HCT116 (cell line): Measurements from ENCODE around the gene EPG5. TPM values are rescaled to one million over a fixed set of nuclear protein-coding genes. Genes with fewer than 3 reads are reported as not detected.
A peak's percentile ranks its signal among the peaks of the same experiment; 100 is the strongest.

Source experiments
- ATAC-seq: fragments of 200-7000 bp; cut with Tn5 transposase; 2 replicates; pipeline ENCODE4 v1.9.1; 2020; ENCODE audit warnings: mild to moderate bottlenecking, moderate library complexity
- BruUV-seq: library from RNA; stranded (reverse); fragments of 400-500 nt; replicated peaks from 2 replicates; lab custom pipeline; 2021; lab: Mats Ljungman, UMichigan
- CTCF ChIA-PET: fragments of 300-600 bp; sonication (Branson Sonifier 250); formaldehyde crosslinking; loops from one replicate; lab custom pipeline; 2021; ENCODE audit warnings: antibody characterized with exemption; lab: Charles Lee
- POLR2A ChIA-PET: fragments of 300-600, 350-600 bp; sonication (Branson Sonifier 250); formaldehyde crosslinking; loops from one replicate; lab custom pipeline; 2021; ENCODE audit warnings: antibody characterized with exemption; lab: Charles Lee
- RAD21 ChIA-PET, 2 experiments: fragments of 300-600 bp; sonication (Branson Sonifier 250); formaldehyde crosslinking; loops; one replicate each; lab custom pipeline; 2023; ENCODE audit warnings: low total read pairs in 2 of 2; ENCODE audit not compliant: uncharacterized antibody in 2 of 2, unreplicated experiment in 2 of 2, low non-redundant PET in 1 of 2; lab: Charles Lee
- DNase-seq: peaks from one replicate; pipeline ENCODE4 v3.0.0-alpha.2; 2010; ENCODE audit warnings: low read depth, low spot score
- H2AFZ ChIP-seq: fragments of 200-600 bp; shearing (Covaris generic), sonication (generic); 2 replicates; pipeline ENCODE4 v1.6.1; 2017; ENCODE audit warnings: low read depth, mixed run types, mixed read lengths, antibody characterized with exemption, low read length; ENCODE audit not compliant: poor library complexity, severe bottlenecking
- H3K27ac ChIP-seq: 2 replicates; pipeline ENCODE4 v1.5.1; 2012; ENCODE audit warnings: low read depth, low read length
- H3K27me3 ChIP-seq: fragments of 200-600 bp; sonication (generic); 2 replicates; pipeline ENCODE4 v1.6.1; 2016; ENCODE audit warnings: mixed run types, low read length, mixed read lengths; ENCODE audit not compliant: insufficient read depth
- H3K36me3 ChIP-seq, 2 experiments: fragments of 200-500 bp in 1 of 2; fragments of 200-600 bp in 1 of 2; sonication (Bioruptor generic) in 1 of 2; sonication (generic) in 1 of 2; 2 replicates each; pipeline versions ENCODE4 v1.5.1 to v1.6.1; 2014 to 2016; ENCODE audit warnings: low read length in 2 of 2, inconsistent platforms in 1 of 2, mixed read lengths in 1 of 2, mixed run types in 1 of 2; ENCODE audit not compliant: insufficient read depth in 2 of 2, control insufficient read depth in 1 of 2
- H3K4me1 ChIP-seq, 2 experiments: fragments of 200-600 bp in 1 of 2; sonication (generic) in 1 of 2; 2 replicates each; pipeline versions ENCODE4 v1.5.1 to v1.6.1; 2012 to 2017; ENCODE audit warnings: low read length in 2 of 2, inconsistent platforms in 1 of 2, mild to moderate bottlenecking in 1 of 2, mixed read lengths in 1 of 2, mixed run types in 1 of 2, moderate library complexity in 1 of 2; ENCODE audit not compliant: insufficient read depth in 2 of 2, control insufficient read depth in 1 of 2
- H3K4me2 ChIP-seq: fragments of 200-600 bp; sonication (generic); 2 replicates; pipeline ENCODE4 v1.6.1; 2017; ENCODE audit warnings: mixed run types, low read length, mixed read lengths
- H3K4me3 ChIP-seq, 2 experiments: fragments of 200-600 bp in 1 of 2; sonication (generic) in 1 of 2; replicated peaks in 1 of 2; 2 replicates each; pipeline ENCODE4 v1.5.1; 2011 to 2016; ENCODE audit warnings: low read length in 2 of 2, control low read depth in 1 of 2, low read depth in 1 of 2, mild to moderate bottlenecking in 1 of 2, mixed read lengths in 1 of 2, mixed run types in 1 of 2
- H3K79me2 ChIP-seq: fragments of 200-600 bp; sonication (generic); 2 replicates; pipeline ENCODE4 v1.6.1; 2017; ENCODE audit warnings: mild to moderate bottlenecking, mixed run types, low read length, moderate library complexity, mixed read lengths; ENCODE audit not compliant: insufficient read depth
- H3K9ac ChIP-seq: fragments of 200-600 bp; sonication (generic); 2 replicates; pipeline ENCODE4 v1.6.1; 2016; ENCODE audit warnings: low read length, mixed read lengths
- H3K9me2 ChIP-seq: fragments of 200-600 bp; sonication (generic), shearing (Covaris generic); 2 replicates; pipeline ENCODE4 v1.6.1; 2017; ENCODE audit warnings: mixed run types, mild to moderate bottlenecking, moderate library complexity; ENCODE audit not compliant: insufficient read depth
- H3K9me3 ChIP-seq, 2 experiments: fragments of 200-500 bp in 1 of 2; fragments of 200-600 bp in 1 of 2; sonication (Bioruptor generic) in 1 of 2; sonication (generic) in 1 of 2; 2 replicates each; pipeline ENCODE4 v1.6.1; 2014 to 2017; ENCODE audit warnings: low read length in 2 of 2, mixed read lengths in 2 of 2, inconsistent platforms in 1 of 2, low read depth in 1 of 2, mild to moderate bottlenecking in 1 of 2, mixed run types in 1 of 2, moderate library complexity in 1 of 2; ENCODE audit not compliant: control insufficient read depth in 1 of 2, insufficient read depth in 1 of 2
- H4K20me1 ChIP-seq: fragments of 200-600 bp; sonication (generic), shearing (Covaris generic); 2 replicates; pipeline ENCODE4 v1.6.1; 2017; ENCODE audit warnings: mixed run types, mild to moderate bottlenecking, moderate library complexity; ENCODE audit not compliant: insufficient read depth
- CBX3 ChIP-seq: IDR thresholded peaks from 2 replicates; pipeline ENCODE4 v1.6.1; 2012; ENCODE audit warnings: low read depth
- EGR1 ChIP-seq: IDR thresholded peaks from 2 replicates; pipeline ENCODE4 v1.6.1; 2012; ENCODE audit warnings: low read depth
- ELF1 ChIP-seq: IDR thresholded peaks from 2 replicates; pipeline ENCODE4 v1.6.1; 2012; ENCODE audit warnings: low read depth, borderline replicate concordance
- POLR2A ChIP-seq: IDR thresholded peaks from 2 replicates; pipeline ENCODE4 v1.7.0; 2011; ENCODE audit warnings: borderline replicate concordance; ENCODE audit not compliant: insufficient read depth, insufficient read length; ENCODE audit errors: extremely low read depth
- RAD21 ChIP-seq: IDR thresholded peaks from 2 replicates; pipeline ENCODE4 v1.6.1; 2012; ENCODE audit warnings: low read depth, mild to moderate bottlenecking
- YY1 ChIP-seq: IDR thresholded peaks from 2 replicates; pipeline ENCODE4 v1.6.1; 2011; ENCODE audit warnings: low read length, low read depth, moderate library complexity, mild to moderate bottlenecking; ENCODE audit not compliant: insufficient replicate concordance; ENCODE audit errors: extremely low read depth
- ZFX ChIP-seq: fragments of 450-650 bp; IDR thresholded peaks from 2 replicates; pipeline ENCODE4 v1.6.1; 2017
- ZNF274 ChIP-seq: fragments of 200-500 bp; sonication (Bioruptor generic); IDR thresholded peaks from 2 replicates; pipeline ENCODE4 v1.6.1; 2014; ENCODE audit warnings: mild to moderate bottlenecking, low read depth, low read length, inconsistent platforms
- intact Hi-C: fragments of 100-400 bp; cut with micrococcal nuclease; formaldehyde crosslinking; loops from 2 replicates; pipeline ENCODE4 v1.10.0; 2022
- total RNA-seq: library from RNA; stranded (reverse); gene quantifications from one replicate; pipeline ENCODE4 v1.2.1, GENCODE V29; 2021; ENCODE audit not compliant: unreplicated experiment
- TF ChIP-seq, protein P1 (sequence below): IDR thresholded peaks from 2 replicates; pipeline ENCODE4 v1.6.1; 2011; ENCODE audit warnings: mild to moderate bottlenecking, low read length, moderate library complexity; ENCODE audit not compliant: insufficient replicate concordance; ENCODE audit errors: extremely low read depth
- TF ChIP-seq, protein P2 (sequence below): IDR thresholded peaks from 2 replicates; pipeline ENCODE4 v1.6.1; 2012
- TF ChIP-seq, protein P3 (sequence below): IDR thresholded peaks from 2 replicates; pipeline ENCODE4 v1.6.1; 2012; ENCODE audit warnings: low read depth

The EPG5 gene
- total RNA-seq, 1 experiment from 2014 or later = 12.9 TPM

DNA sequence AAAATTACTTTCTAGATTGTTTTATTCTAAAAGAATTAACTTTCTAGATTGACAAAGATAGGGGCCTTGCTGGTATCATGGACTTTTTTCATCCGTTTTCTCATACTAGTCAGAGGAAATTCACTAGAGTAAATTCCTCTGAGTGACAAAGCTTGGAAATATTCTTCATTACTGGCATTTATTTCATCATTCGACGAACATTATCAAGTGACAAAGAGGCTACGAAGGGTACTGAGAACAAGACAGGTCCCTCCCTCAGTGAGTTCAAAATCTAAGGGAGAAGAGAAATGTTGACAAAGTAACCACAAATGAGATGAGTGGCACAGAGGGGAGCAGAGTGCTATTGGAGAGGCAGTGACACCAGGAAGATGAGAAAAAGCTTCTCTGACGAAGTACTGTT, 4.3 kb downstream of the EPG5 start:
- intact Hi-C loops = no loop called here

DNA sequence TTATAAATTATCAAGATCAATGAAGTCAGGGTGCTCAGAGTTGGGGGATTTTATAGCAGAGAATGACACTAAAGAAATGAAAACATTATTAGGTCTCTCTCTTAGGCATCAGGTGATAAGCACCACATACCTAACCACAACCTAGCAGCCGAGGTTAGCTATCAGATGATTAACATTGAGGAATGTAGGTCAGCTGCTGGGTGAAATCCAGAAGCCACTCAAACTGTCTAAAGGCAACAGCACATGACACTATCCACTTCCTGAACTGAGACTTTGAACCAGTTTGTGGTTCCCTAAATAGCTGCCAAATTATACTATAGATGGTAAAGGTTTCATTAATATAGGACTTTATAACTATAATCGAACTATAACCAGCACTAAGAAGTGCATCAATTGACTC, 4.7 kb downstream of the EPG5 start:
- Histone ChIP-seq H3K36me3 (no peaks in the 10 kb centered on the region), H3K9ac (no peak overlapping the region), H3K4me2 (peak overlapping the region; percentile 7; the same call in 1 of the 2 replicates), H3K27ac (no peak overlapping the region), H3K9me2 (no peaks in the 10 kb centered on the region), H3K79me2 (peaks cover 22% of the 10 kb centered on the region), H3K9me3 (no peaks in the 10 kb centered on the region), H4K20me1 (no peaks in the 10 kb centered on the region), H3K4me1 (peaks cover 6 to 17% of the 10 kb centered on the region in 2 experiments; a peak in 3 of 4 replicates), H3K27me3 (no peaks in the 10 kb centered on the region), H3K4me3 (no peak overlapping the region), H2AFZ (no peak overlapping the region)
- no TSS peak for BruUV-seq
- DNase-seq (no peak), ATAC-seq (no peak)
- CTCF ChIA-PET = no interaction called here
- POLR2A ChIA-PET = no interaction called here
- RAD21 ChIA-PET = no interaction called here
- intact Hi-C loops = no loop called here
- TF ChIP-seq, protein P1, sequence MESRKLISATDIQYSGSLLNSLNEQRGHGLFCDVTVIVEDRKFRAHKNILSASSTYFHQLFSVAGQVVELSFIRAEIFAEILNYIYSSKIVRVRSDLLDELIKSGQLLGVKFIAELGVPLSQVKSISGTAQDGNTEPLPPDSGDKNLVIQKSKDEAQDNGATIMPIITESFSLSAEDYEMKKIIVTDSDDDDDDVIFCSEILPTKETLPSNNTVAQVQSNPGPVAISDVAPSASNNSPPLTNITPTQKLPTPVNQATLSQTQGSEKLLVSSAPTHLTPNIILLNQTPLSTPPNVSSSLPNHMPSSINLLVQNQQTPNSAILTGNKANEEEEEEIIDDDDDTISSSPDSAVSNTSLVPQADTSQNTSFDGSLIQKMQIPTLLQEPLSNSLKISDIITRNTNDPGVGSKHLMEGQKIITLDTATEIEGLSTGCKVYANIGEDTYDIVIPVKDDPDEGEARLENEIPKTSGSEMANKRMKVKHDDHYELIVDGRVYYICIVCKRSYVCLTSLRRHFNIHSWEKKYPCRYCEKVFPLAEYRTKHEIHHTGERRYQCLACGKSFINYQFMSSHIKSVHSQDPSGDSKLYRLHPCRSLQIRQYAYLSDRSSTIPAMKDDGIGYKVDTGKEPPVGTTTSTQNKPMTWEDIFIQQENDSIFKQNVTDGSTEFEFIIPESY = no peak
- TF ChIP-seq CBX3 (no peak), POLR2A (no peak), ELF1 (no peak), YY1 (no peak), EGR1 (no peak), RAD21 (no peak), ZNF274 (no peak)
- TF ChIP-seq, protein P2, sequence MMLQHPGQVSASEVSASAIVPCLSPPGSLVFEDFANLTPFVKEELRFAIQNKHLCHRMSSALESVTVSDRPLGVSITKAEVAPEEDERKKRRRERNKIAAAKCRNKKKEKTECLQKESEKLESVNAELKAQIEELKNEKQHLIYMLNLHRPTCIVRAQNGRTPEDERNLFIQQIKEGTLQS = no peak

More for the DNA sequence above, 4.3 kb downstream of the EPG5 start:
- Histone ChIP-seq H3K9ac (no peak overlapping the region), H3K9me3 (no peaks in the 10 kb centered on the region), H3K4me2 (peak overlapping the region; percentile 7; the same call in 1 of the 2 replicates), H3K27ac (no peak overlapping the region), H2AFZ (no peak overlapping the region), H3K9me2 (no peaks in the 10 kb centered on the region), H3K27me3 (no peaks in the 10 kb centered on the region), H4K20me1 (no peaks in the 10 kb centered on the region), H3K36me3 (no peaks in the 10 kb centered on the region), H3K4me3 (no peak overlapping the region), H3K79me2 (peaks cover 22% of the 10 kb centered on the region), H3K4me1 (peaks cover 6 to 21% of the 10 kb centered on the region in 2 experiments)
- BruUV-seq = no TSS peak
- ChIA-PET POLR2A (no interaction called here), RAD21 (no interaction called here), CTCF (no interaction called here)
- DNase-seq (no peak), ATAC-seq (no peak)
- no peak for TF ChIP-seq ELF1
- TF ChIP-seq ZFX = no peak
- TF ChIP-seq, protein P3, sequence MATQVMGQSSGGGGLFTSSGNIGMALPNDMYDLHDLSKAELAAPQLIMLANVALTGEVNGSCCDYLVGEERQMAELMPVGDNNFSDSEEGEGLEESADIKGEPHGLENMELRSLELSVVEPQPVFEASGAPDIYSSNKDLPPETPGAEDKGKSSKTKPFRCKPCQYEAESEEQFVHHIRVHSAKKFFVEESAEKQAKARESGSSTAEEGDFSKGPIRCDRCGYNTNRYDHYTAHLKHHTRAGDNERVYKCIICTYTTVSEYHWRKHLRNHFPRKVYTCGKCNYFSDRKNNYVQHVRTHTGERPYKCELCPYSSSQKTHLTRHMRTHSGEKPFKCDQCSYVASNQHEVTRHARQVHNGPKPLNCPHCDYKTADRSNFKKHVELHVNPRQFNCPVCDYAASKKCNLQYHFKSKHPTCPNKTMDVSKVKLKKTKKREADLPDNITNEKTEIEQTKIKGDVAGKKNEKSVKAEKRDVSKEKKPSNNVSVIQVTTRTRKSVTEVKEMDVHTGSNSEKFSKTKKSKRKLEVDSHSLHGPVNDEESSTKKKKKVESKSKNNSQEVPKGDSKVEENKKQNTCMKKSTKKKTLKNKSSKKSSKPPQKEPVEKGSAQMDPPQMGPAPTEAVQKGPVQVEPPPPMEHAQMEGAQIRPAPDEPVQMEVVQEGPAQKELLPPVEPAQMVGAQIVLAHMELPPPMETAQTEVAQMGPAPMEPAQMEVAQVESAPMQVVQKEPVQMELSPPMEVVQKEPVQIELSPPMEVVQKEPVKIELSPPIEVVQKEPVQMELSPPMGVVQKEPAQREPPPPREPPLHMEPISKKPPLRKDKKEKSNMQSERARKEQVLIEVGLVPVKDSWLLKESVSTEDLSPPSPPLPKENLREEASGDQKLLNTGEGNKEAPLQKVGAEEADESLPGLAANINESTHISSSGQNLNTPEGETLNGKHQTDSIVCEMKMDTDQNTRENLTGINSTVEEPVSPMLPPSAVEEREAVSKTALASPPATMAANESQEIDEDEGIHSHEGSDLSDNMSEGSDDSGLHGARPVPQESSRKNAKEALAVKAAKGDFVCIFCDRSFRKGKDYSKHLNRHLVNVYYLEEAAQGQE = no peak
